Activated B cell treated with CpG ODN at 0.5 μM for 24 hours (primary cell): ENCODE results near the gene MAP6. TPM values are rescaled to one million over a fixed set of nuclear protein-coding genes. Genes with fewer than 3 reads are reported as not detected.

ENCODE experiments used
- ATAC-seq: fragments of 200-7000 bp; cut with Tn5 transposase; one replicate; pipeline ENCODE4 v1.10.0; 2021; ENCODE audit warnings: low read depth, mild to moderate bottlenecking, moderate library complexity
- CTCF ChIA-PET: fragments of 350-600 bp; sonication (Branson Sonifier 250); formaldehyde crosslinking; loops from one replicate; lab custom pipeline; 2021; ENCODE audit warnings: antibody characterized with exemption; lab: Charles Lee
- POLR2A ChIA-PET: fragments of 350-600 bp; sonication (Branson Sonifier 250); formaldehyde crosslinking; loops from one replicate; lab custom pipeline; 2021; ENCODE audit warnings: antibody characterized with exemption; lab: Charles Lee
- DNase-seq: peaks from one replicate; pipeline ENCODE4 v3.0.0; 2022
- H3K27ac Mint-ChIP-seq: one replicate; pipeline ENCODE4 v1.8.0; 2020; ENCODE audit warnings: mixed read lengths
- H3K27me3 Mint-ChIP-seq: one replicate; pipeline ENCODE4 v1.8.0; 2021; ENCODE audit warnings: mixed read lengths
- H3K36me3 Mint-ChIP-seq: one replicate; pipeline ENCODE4 v1.8.0; 2021; ENCODE audit warnings: low read depth, mixed read lengths
- H3K4me1 Mint-ChIP-seq: one replicate; pipeline ENCODE4 v1.8.0; 2021; ENCODE audit warnings: mixed read lengths
- H3K4me3 Mint-ChIP-seq: one replicate; pipeline ENCODE4 v1.8.0; 2020; ENCODE audit warnings: mild to moderate bottlenecking, mixed read lengths
- H3K9me3 Mint-ChIP-seq: one replicate; pipeline ENCODE4 v1.8.0; 2020; ENCODE audit warnings: mixed read lengths
- intact Hi-C: fragments of 100-400 bp; cut with micrococcal nuclease; formaldehyde crosslinking; loops from one replicate; pipeline ENCODE4 v1.15.1; 2024
- total RNA-seq: library from RNA; stranded (reverse); gene quantifications from 2 replicates; pipeline ENCODE4 v1.2.3, GENCODE V29; 2022
- TF ChIP-seq, protein P1 (sequence below): fragments of 200-600 bp; IDR thresholded peaks from one replicate; pipeline ENCODE4 v1.8.0; 2022; ENCODE audit warnings: antibody characterized with exemption, mild to moderate bottlenecking

Gene MAP6
- total RNA-seq, 1 donor from 2014 or later = 0.40 TPM

- ChIA-PET POLR2A (interaction anchor here (1.0 to 3.4 kb wide), 6 partner anchors 10 to 26 kb away, joined by 3 to 16 read pairs (median 4); no protein-coding TSS in a partner anchor), CTCF (interaction anchor here (1.4 kb wide), 1 partner anchor 12 kb away, joined by 4 read pairs; no protein-coding TSS in a partner anchor)
- DNase-seq (no peak), ATAC-seq (no peak)
- Mint-ChIP-seq H3K27ac (peak overlapping the region; percentile 27), H3K4me1 (peaks cover 20% of the 10 kb centered on the region), H3K27me3 (peaks cover 2% of the 10 kb centered on the region), H3K4me3 (peak overlapping the region; percentile 93), H3K36me3 (peaks cover 3% of the 10 kb centered on the region), H3K9me3 (no peaks in the 10 kb centered on the region)
- intact Hi-C loops = loop anchor here (1.0 kb wide), 1 partner anchor 13 kb away; no protein-coding TSS in a partner anchor
- TF ChIP-seq, protein P1, sequence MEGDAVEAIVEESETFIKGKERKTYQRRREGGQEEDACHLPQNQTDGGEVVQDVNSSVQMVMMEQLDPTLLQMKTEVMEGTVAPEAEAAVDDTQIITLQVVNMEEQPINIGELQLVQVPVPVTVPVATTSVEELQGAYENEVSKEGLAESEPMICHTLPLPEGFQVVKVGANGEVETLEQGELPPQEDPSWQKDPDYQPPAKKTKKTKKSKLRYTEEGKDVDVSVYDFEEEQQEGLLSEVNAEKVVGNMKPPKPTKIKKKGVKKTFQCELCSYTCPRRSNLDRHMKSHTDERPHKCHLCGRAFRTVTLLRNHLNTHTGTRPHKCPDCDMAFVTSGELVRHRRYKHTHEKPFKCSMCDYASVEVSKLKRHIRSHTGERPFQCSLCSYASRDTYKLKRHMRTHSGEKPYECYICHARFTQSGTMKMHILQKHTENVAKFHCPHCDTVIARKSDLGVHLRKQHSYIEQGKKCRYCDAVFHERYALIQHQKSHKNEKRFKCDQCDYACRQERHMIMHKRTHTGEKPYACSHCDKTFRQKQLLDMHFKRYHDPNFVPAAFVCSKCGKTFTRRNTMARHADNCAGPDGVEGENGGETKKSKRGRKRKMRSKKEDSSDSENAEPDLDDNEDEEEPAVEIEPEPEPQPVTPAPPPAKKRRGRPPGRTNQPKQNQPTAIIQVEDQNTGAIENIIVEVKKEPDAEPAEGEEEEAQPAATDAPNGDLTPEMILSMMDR = no peak
Observed at GRCh38 chr11:75562836-75563484, 105.9 kb downstream of the MAP6 start.

GRCh38 chr11:75562048-75562835 is 106.6 kb downstream of the MAP6 start, which contains the start of gene SERPINH1:
SERPINH1 (plus strand) TSS chr11:75562253; CDS start chr11:75566350, 4,097 bp downstream.
- DNase-seq = peak; percentile 47
- CTCF ChIA-PET = interaction anchor here (1.4 kb wide), 1 partner anchor 13 kb away, joined by 4 read pairs; no protein-coding TSS in a partner anchor
- POLR2A ChIA-PET = interaction anchor here (1.0 to 3.4 kb wide), 5 partner anchors 9 to 25 kb away, joined by 3 to 16 read pairs (median 5); no protein-coding TSS in a partner anchor
- no peaks in the 10 kb centered on the region for H3K9me3 Mint-ChIP-seq
- H3K4me1 Mint-ChIP-seq = peaks cover 20% of the 10 kb centered on the region
- peak within 1 kb of the TSS; percentile 76 for H3K27ac Mint-ChIP-seq
- peaks cover 3% of the 10 kb centered on the region for H3K36me3 Mint-ChIP-seq
- H3K4me3 Mint-ChIP-seq = peak within 1 kb of the TSS; percentile 93
- intact Hi-C loops = loop anchor here (1.0 kb wide), 1 partner anchor 14 kb away; no protein-coding TSS in a partner anchor
- H3K27me3 Mint-ChIP-seq = peaks cover 2% of the 10 kb centered on the region
- TF ChIP-seq, protein P1 = no peak
- peak; percentile 75 for ATAC-seq

GRCh38 chr11:75561426-75562047 is 107.3 kb downstream of the MAP6 start:
- peak overlapping the region; percentile 93 for H3K4me3 Mint-ChIP-seq
- H3K9me3 Mint-ChIP-seq = no peaks in the 10 kb centered on the region
- DNase-seq (no peak), ATAC-seq (no peak)
- intact Hi-C loops = loop anchor here (1.0 kb wide), 1 partner anchor 15 kb away; no protein-coding TSS in a partner anchor
- H3K4me1 Mint-ChIP-seq = peaks cover 20% of the 10 kb centered on the region
- peaks cover 3% of the 10 kb centered on the region for H3K36me3 Mint-ChIP-seq
- ChIA-PET POLR2A (interaction anchor here (0.7 to 3.4 kb wide), 6 partner anchors 9 to 129 kb away, joined by 3 to 16 read pairs (median 6); no protein-coding TSS in a partner anchor), CTCF (interaction anchor here (1.4 kb wide), 1 partner anchor 14 kb away, joined by 4 read pairs; no protein-coding TSS in a partner anchor)
- peaks cover 2% of the 10 kb centered on the region for H3K27me3 Mint-ChIP-seq
- TF ChIP-seq, protein P1 = no peak
- H3K27ac Mint-ChIP-seq = peak overlapping the region; percentile 37

DNA sequence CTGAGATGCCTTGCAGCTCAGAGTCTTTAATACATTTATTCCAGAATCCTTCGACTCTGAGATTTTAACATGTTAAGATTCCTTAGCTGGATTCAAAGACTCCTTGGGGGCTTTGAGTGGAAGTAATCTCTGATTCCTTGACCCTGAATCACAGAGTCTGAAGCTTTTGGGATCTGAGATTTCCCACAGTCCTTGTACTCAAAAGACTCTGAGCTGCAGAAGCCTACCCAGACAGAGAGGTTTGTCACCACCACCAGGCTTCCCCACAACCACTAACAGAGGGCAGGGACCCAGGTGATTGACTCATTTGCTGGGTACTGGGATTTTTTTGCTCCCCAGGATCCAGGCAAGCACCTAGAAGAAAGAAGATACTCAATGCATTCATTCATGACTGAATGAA is 108.2 kb downstream of the MAP6 start:
- POLR2A ChIA-PET = interaction anchor here (0.7 to 3.4 kb wide), 2 partner anchors 22 to 128 kb away, joined by 6 to 16 read pairs; no protein-coding TSS in a partner anchor
- Mint-ChIP-seq H3K27me3 (peaks cover 2% of the 10 kb centered on the region), H3K36me3 (peaks cover 3% of the 10 kb centered on the region), H3K9me3 (no peaks in the 10 kb centered on the region), H3K4me3 (peak overlapping the region; percentile 44), H3K27ac (no peak overlapping the region), H3K4me1 (peaks cover 20% of the 10 kb centered on the region)
- no peak for ATAC-seq
- no peak for DNase-seq
- intact Hi-C loops = no loop called here
- CTCF ChIA-PET = no interaction called here
- TF ChIP-seq, protein P1 = no peak
